Psoas muscle (tissue), 8 donors: ENCODE measurements around the gene SPACA5. TPM values are rescaled to one million over a fixed set of nuclear protein-coding genes. Genes with fewer than 3 reads are reported as not detected.

Experiments
- ATAC-seq, 4 donors: fragments of 200-7000 bp; cut with Tn5 transposase; one replicate each; pipeline ENCODE4 v1.9.1; 2020; ENCODE audit warnings: moderate library complexity in 3 of 4, mild to moderate bottlenecking in 2 of 4
- DNase-seq, 2 donors: peaks; one replicate each; pipeline ENCODE4 v3.0.0-alpha.2; 2020
- H3K27ac ChIP-seq: fragments of 200-600 bp; one replicate; pipeline ENCODE4 v1.8.0; 2022
- H3K27me3 ChIP-seq, 3 donors: fragments of 200-600 bp in 1 of 3; one replicate each; pipeline versions ENCODE4 v1.6.1 to v1.8.0; 2013 to 2022; ENCODE audit warnings: low read length in 2 of 3, mild to moderate bottlenecking in 2 of 3, moderate library complexity in 1 of 3; ENCODE audit not compliant: insufficient read depth in 3 of 3
- H3K36me3 ChIP-seq, 2 donors: fragments of 200-600 bp in 1 of 2; one replicate each; pipeline versions ENCODE4 v1.6.1 to v1.8.0; 2013 to 2022; ENCODE audit warnings: low read depth in 1 of 2, mild to moderate bottlenecking in 1 of 2, moderate library complexity in 1 of 2; ENCODE audit not compliant: insufficient read depth in 1 of 2
- H3K4me1 ChIP-seq: fragments of 200-600 bp; one replicate; pipeline ENCODE4 v1.8.0; 2022
- H3K4me3 ChIP-seq: fragments of 200-600 bp; one replicate; pipeline ENCODE4 v1.8.0; 2022; ENCODE audit warnings: mild to moderate bottlenecking
- H3K9me3 ChIP-seq: fragments of 200-600 bp; one replicate; pipeline ENCODE4 v1.8.0; 2022
- WGBS, 3 donors: extraction: QIAGEN DNeasy Blood & Tissue Kit; methylation state at CpG; one replicate each; pipeline versions ENCODE4 v1.1.6 to v1.1.7; 2013; 5-methylcytosine and 5-hydroxymethylcytosine counted together
- intact Hi-C, 2 donors: fragments of 100-400 bp; cut with DNase I; formaldehyde crosslinking; loops; one replicate each; pipeline versions ENCODE4 v1.11.0 to v1.14.2; 2022
- polyA plus RNA-seq, 3 donors: library from polyadenylated mRNA; stranded (reverse); fragments of 200-250 nt; gene quantifications; one replicate each; pipeline ENCODE4 v1.2.3, GENCODE V29; 2013
- total RNA-seq, 4 donors: library from RNA; stranded (reverse); fragmentation: NEBNext Ultra II Directional in 2 of 4; extraction: Animal tissue kit (Norgen Biotek cat#: 25700) in 2 of 4; gene quantifications; one replicate each; pipeline versions ENCODE4 v1.2.1 to v1.2.4, GENCODE V29; 2021 to 2023
- TF ChIP-seq, protein P1 (sequence below): fragments of 200-600 bp; IDR thresholded peaks from one replicate; pipeline ENCODE4 v1.8.0; 2022; ENCODE audit warnings: antibody characterized with exemption
- donor health status: healthy with polysubstance abuse.
- donor health status: DM: no; HTN: no; CAD: no; lungs with moderate emphysema.
- donor health status: Bipolar disorder and iron deficiency.
- donor health status: healthy.
- donor health status: DM: yes; HTN: yes; CAD: no.
- donor health status: DM: no; HTN: no; CAD: no.
- donor health status: DM: no; HTN: no; CAD: no.
- donor health status: DM: yes; HTN: yes; CAD: no.

SPACA5 gene
- total and polyA plus RNA-seq, 7 donors = 0.09 TPM; not detected in 6

DNA sequence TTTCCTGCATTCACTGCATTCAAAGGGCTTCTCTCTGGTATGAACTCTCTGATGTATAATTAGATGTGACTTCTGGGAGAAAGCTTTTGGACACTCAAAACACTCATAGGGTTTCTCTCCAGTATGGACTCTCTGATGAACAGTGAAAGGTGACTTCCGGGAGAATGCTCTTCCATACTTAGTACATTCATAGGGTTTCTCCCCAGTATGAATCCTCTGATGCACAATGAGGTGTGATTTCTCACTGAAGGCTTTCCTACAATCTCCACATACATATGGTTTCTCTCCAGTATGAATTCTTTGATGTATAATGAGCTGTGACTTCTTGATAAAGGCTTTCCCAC lies 52.5 kb downstream of the SPACA5 start:
- WGBS, 3 donors = 74 to 100% (median 97%) methylated on average over 1 of the region's 1 CpG
- H3K36me3 ChIP-seq = peaks cover 0 to 22% of the 10 kb centered on the region in 2 donors
- no peak overlapping the region for H3K27ac ChIP-seq
- no peaks in the 10 kb centered on the region for H3K27me3 ChIP-seq
- no peak for ATAC-seq
- intact Hi-C loops = no loop called here
- DNase-seq = no peak
- H3K4me1 ChIP-seq = no peaks in the 10 kb centered on the region
- peaks cover 37% of the 10 kb centered on the region for H3K9me3 ChIP-seq
- TF ChIP-seq, protein P1, sequence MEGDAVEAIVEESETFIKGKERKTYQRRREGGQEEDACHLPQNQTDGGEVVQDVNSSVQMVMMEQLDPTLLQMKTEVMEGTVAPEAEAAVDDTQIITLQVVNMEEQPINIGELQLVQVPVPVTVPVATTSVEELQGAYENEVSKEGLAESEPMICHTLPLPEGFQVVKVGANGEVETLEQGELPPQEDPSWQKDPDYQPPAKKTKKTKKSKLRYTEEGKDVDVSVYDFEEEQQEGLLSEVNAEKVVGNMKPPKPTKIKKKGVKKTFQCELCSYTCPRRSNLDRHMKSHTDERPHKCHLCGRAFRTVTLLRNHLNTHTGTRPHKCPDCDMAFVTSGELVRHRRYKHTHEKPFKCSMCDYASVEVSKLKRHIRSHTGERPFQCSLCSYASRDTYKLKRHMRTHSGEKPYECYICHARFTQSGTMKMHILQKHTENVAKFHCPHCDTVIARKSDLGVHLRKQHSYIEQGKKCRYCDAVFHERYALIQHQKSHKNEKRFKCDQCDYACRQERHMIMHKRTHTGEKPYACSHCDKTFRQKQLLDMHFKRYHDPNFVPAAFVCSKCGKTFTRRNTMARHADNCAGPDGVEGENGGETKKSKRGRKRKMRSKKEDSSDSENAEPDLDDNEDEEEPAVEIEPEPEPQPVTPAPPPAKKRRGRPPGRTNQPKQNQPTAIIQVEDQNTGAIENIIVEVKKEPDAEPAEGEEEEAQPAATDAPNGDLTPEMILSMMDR = no peak
- H3K4me3 ChIP-seq = no peak overlapping the region

Other genes with a start within 250 kb of the SPACA5 start
- gene ZNF81, start 170.1 kb upstream of the SPACA5 start, total RNA-seq = 1 to 10 TPM; 1.8 to 5.5 (median 4.3) TPM
- gene ZNF81, start 170.1 kb upstream of the SPACA5 start, polyA plus RNA-seq = 1 to 10 TPM; 1.6 to 4.9 (median 1.8) TPM
- gene ZNF182, start 3.0 kb upstream of the SPACA5 start, total RNA-seq = 1 to 10 TPM; 1.2 to 3.3 (median 2.8) TPM
- gene ZNF182, start 3.0 kb upstream of the SPACA5 start, polyA plus RNA-seq = 1 to 10 TPM; 1.3 to 3.7 (median 1.6) TPM
- under 1 TPM; 0.34 to 0.99 (median 0.68) TPM for gene ZNF630, start 64.7 kb downstream of the SPACA5 start, total RNA-seq
- under 1 TPM; 0.26 to 0.38 (median 0.32) TPM for gene ZNF630, start 64.7 kb downstream of the SPACA5 start, polyA plus RNA-seq
- not detected for gene SPACA5B, start 123.6 kb downstream of the SPACA5 start, total RNA-seq
- not detected for gene SPACA5B, start 123.6 kb downstream of the SPACA5 start, polyA plus RNA-seq
- not detected for gene SSX5, start 189.8 kb downstream of the SPACA5 start, total RNA-seq
- not detected for gene SSX5, start 189.8 kb downstream of the SPACA5 start, polyA plus RNA-seq
- gene SSX1, start 248.4 kb downstream of the SPACA5 start, total RNA-seq = not detected
- gene SSX1, start 248.4 kb downstream of the SPACA5 start, polyA plus RNA-seq = not detected